AG08395 (cell line): ENCODE data around the gene CEP72.

Source experiments
- DNase-seq: peaks from one replicate; pipeline ENCODE4 v3.0.0; 2012; ENCODE audit warnings: mixed read lengths, low spot score

The CEP72 gene

DNA sequence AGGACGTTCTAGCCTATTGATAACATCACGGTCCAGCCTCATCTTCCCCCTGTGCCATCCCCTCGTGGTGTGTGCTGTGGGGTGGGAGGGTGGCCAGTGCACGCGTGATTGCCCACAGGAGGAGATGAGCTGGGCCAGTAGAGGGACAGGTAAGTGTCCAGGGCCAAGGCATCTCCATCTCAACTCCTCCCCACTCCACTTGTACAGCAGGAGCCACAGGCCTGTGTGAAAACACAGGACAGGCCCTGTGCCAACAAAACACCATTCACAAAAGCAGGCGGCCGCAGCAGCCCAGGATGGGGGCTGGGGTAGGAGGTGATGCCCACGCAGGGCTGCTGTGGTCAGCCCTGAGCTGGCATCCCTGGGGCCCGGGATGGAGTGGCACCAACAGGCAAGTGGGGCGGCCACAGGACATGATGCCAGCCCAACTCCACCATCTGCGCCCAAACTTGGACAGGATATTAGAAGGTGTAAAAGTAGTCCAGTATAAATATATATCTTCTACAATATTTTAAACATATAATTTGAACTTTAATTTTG, 48.4 kb downstream of the CEP72 start:
- DNase-seq, result no peak

DNA sequence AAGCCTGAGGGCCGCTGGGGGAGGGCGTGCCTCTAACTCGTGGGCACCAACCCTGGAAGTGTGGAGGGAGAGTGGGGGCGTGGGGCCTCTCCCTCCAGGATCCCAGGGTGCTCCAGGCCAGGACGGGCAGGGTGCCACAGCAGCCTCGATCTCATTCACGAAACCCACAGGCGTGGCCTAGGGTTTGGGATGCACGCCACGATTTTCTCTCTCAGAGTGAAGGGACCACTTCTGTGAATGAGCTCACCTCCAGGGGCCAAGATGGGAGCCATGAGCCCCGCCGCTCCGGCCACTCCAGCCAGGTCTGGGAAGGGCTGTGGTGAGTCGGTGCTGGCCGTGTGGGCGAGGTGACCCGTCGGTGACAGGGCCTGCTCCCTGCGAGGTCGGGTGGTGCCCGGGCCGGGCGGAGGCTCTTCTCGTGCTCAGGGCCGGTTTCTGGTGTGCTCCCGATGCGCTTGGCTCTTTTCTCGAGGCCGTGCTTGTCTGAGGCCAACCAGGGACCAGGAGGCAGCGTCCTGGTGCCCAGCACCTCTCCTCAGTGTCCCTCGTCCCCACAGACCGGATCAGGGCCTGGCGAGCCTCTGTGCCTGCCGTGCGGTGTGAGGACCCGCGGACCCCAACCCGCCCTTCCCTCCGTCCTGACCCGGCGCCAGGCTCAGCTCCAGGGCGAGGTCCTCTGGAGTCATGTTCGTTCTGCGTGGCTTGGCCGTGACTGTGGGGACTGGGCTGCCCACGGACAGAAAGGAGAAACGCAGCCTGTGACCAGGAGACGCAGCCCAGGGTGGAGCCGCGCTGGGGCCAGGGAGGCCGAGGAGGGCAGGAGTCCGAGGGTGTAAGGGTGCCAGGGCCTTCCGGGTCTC, 50.0 kb downstream of the CEP72 start:
- no peak for DNase-seq

DNA sequence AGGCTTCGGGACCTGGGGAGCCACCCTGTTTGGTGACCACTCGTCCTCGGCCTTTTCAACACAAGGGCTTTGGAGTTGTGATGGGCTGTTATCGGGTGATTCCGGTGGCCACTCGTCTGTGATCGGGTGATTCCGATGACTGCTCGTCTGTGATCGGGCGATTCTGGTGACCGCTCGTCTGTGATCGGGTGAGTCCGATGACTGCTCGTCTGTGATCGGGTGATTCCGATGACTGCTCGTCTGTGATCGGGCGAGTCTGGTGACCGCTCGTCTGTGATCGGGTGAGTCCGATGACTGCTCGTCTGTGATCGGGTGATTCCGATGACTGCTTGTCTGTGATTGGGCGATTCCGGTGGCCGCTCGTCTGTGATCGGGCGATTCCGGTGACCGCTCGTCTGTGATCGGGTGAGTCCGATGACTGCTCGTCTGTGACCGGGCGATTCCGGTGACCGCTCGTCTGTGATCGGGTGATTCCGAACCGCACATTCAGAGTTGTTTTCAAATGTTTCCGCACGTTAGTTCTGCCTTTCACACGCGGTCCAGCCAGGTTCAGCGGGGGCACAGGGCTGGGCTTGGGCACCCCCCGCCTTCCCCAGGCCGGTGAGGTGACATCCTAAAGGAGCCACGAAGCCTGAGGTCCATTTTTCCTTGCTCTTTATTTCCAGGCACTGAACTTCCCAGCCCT, 50.8 kb downstream of the CEP72 start:
- no peak for DNase-seq

DNA sequence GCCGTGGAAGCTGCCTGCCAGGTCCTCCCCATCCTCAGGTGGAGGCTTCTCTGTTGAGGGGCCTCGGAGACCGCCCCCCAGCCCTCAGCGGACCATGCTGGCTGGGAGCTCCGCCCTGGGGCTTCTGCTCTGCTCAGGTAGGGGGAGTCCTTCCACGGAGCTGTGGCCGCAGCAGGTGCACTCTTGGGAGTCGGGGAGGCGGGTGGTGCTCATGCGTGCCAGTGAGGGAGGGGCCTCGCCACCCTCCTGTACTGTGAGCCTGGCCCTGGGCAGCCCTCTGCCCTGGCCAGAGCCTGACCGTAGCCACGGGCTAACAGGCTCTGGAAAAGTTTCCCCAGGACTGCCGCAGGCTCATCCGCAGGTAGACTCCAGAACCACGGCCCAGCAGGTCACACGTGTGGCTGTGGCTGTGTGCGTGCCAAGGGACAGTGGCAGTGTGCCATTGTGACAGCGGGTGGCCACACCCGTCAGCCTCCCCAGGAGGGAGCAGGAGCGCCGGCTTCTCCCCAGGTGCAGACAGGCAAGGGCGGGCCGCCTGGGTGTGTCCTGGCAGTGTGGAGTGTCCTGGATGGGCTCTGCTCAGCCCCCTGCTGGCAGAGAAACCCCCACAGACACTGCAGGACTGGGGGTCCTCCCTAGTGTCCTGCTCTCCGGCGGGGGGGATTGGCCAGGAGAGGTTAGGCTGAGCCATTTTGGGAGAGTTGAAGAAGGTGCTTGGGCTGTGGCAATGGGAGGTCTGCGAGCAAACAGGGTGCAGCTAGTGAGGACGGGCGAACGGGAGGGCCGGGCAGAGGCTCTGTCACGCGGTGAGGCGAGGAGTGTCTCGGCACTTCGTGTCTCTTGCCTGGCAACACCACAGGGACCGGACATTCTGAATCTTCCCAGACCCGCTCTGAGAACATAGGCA, 51.5 kb downstream of the CEP72 start:
- no peak for DNase-seq

DNA sequence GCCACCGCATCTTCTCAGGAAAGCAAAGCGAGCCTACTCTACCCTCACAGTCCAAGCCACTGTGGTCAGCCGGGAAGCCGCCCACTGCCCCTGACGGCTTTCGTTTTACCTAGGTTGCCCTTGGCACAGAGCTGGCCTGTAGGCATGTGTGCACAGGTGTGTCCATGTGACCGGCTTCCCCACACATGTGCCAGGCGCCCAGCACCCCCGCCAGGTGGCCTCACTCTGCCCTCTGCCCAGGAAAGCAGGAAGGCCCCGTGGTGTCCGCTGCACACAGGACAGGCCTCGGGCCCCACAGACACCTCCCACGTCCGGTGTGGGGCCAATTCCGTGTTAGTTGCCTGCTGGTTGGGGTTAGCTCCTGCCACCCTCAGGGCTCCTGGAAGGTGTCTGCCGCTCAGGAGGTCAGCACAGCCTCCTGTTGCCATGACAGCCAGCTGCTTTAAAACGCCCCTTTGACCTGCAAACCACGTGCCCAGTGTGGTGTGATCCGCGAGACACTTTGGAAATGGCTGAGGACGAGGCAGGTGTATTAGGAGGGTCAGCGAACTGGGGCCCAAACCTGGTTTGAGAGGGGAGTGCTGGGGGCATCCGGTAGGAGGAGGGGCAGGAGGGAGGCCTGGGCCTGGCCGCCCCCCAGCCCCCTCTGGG, 52.3 kb downstream of the CEP72 start:
- DNase-seq, result no peak

DNA sequence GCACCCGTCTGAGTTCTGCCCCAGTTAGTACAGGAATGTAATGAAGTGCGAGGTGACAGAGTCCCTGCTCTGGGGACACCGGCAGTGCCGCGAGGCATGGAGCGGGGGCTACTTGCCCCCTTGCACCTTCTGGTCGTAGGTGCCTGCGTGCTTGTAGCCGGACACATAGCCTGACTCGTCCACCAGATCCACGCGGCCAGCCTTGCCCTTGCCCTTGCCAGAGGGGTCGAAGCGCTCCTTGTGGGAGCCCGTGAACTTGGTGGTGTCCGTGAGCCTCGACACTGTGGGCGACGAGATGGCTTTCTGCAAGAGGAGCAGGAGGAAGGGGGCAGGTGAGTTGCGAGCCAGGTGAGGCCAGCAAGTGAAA, 52.8 kb downstream of the CEP72 start:
- DNase-seq, result no peak

DNA sequence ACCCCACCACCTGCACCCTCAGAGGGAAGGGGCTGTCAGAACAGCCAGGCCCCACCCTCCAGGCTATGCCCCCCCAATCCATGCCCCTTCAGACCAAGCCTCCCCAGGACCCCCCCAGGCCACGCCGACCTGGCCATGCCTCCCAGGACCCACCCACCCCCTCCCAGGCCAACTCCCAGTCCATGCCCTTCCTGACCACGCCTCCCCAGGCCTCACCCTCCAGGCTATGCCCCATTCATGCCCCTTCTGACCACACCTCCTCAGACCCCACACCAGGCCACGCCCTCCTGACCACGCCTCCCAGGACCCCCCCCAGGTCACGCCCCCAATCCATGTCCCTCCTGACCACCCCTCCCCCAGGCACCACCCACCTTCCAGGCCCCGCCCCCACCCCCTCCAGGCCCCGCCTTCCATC, 53.4 kb downstream of the CEP72 start:
- DNase-seq, result no peak

DNA sequence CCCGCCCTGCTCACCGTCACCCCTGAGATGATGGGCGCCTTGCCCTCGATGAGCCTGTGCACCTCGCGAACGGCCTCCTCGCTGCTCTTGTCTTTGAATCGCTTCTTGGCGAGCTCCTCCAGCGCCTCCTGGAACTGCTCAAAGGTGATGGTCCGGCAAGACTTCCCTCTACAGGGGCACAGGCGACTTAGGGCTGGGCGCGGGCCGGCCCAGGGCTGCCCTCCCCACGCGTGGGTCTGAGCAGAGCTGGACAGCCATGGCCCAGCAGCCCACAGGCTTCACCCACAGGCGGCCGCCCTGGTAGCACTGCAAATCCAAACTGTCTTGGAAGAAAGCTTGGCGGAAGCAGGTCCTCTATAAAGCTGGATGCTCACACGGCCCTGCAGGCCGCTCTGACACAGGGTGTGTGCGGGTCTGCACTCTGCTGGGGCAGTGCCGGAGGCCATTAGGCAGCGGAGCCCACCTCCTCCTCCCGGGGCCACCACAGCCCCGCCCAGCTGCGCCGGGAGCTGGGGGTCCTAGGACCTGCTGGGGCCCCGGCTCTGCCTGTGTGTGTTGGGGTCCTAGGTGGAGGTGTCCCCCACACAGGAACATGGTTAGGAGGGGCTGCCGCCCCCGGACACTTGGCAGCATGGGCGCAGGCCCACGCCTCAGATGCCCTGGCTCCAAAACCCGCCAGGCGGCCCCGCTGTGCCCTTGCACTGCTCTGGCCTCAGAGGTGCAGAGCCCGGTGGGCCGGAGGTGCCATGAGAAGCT, 54.0 kb downstream of the CEP72 start:
- DNase-seq, result no peak

DNA sequence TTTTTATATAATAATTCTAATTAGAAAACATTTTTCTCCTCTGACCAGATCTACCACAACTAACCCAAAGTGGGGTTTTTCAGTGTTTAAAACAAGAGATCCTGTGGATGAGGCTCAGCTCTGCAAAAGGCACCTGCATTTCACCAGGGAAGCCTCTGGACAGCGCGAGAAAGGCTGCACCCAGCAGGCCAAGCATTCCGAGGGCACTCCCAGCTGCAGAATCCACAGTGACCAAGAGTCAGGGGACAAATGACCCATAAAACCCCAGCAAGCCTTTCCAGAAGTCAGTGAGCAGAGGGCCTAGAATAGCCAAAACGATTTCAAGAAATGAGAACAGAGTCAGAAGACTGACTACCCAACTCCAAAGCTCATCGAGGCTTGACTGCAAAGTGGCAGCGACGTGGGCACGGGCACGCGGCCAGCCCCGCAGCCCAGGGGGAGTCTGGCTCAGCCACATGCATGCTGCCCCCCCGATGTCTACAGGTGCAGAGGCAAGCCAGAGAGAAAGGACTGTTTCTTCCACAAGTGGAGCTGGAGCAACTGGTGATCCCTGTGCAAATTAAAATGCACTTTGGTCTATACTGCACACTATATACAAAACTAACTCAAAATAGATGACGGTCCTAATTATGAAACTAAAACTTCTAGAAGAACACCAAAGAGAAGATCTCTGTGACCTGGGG, 54.8 kb downstream of the CEP72 start:
- no peak for DNase-seq

DNA sequence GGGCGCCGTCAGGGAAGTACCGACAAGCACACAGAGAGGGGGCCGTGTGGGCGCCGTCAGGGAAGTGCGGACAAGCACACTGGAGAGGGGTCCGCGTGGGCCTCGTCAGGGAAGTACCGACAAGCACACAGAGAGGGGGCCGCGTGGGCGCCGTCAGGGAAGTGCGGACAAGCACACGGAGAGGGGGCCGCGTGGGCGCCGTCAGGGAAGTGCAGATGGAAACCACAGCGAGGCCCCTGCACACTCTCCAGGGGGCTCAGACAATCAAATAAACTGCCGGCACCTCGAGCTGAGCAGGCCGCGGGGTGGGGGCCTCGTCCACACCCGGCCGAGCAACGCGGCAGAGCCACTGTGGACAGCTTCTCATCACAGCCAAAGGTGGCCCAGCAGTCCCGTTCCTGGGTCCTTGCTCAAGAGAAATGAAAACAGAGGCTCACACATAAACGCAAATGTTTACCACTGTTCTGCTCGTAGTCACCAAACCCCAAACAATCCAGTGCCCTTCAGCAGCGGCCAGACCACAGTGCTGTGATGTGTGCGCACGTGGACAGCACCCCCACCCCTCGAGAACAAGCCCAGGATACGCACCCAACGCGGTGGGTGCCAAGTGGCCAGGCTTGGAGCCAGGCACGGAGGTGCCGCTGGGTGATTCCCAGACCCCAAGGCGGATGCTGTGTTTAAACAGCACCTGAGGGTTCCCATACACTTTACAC, 56.3 kb downstream of the CEP72 start:
- DNase-seq, result no peak

DNA sequence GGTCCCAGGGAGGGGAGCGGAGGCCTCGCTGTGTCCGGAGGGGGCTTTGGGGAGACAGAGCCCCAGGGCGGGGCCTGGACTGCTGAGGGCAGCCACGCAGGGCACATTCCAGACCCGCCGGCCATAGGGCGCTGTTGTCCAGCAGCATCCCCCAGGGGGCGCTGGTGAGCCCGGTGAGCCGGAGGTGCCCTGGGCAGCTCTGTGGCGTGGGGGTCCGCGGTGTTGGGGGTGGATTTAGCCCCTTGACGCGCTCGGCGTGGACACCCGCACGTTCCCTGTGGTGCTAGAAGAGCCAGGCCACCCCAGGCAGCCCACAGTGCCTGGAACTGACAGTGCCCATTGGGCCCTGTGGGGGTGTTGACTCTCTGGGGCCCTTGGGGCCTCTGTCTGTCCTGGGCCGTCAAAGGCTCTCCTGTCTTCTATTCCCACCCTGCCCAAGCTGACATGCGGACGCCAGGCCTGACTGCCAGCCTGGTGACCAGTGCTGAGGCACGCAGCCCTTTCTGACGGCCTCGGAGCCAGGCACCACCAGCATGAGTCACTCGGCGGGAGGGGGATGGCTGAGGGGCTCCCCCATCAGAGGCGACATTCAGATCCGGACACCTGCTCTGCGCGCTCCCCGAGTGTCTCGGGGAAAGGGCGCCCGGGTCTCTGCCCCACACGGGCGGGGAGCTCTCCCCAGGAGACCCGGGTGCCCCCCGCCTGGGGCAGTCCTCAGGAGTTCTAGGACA, 57.1 kb downstream of the CEP72 start:
- peak; percentile 38 for DNase-seq

DNA sequence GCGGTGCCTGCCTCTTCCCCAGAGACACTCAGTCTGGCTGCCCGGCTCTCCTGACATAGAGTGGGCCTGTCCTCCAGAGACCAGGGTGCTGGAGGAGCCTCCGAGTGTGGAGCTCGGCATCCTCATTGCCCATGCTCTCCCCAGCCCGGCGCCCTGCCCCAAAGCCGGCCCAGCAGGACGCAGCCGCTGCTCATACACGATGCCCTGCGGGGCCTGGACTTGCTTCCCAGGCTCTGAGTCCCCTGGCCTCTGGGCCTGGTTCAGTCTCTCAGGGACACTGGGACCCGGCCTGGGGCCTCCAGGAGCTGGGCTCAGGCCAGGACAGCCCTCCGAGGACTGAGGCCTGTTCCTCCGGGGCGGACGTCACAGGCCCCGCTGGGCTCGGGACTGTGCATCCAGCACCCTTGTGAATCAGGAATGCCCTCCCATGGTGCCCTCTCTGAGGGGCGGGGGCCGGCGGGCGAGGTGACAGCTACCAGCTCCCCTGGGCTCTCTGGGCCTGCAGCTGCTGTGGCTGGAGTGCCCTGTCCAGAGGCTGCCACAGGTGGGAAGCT, 57.8 kb downstream of the CEP72 start:
- DNase-seq, result no peak

DNA sequence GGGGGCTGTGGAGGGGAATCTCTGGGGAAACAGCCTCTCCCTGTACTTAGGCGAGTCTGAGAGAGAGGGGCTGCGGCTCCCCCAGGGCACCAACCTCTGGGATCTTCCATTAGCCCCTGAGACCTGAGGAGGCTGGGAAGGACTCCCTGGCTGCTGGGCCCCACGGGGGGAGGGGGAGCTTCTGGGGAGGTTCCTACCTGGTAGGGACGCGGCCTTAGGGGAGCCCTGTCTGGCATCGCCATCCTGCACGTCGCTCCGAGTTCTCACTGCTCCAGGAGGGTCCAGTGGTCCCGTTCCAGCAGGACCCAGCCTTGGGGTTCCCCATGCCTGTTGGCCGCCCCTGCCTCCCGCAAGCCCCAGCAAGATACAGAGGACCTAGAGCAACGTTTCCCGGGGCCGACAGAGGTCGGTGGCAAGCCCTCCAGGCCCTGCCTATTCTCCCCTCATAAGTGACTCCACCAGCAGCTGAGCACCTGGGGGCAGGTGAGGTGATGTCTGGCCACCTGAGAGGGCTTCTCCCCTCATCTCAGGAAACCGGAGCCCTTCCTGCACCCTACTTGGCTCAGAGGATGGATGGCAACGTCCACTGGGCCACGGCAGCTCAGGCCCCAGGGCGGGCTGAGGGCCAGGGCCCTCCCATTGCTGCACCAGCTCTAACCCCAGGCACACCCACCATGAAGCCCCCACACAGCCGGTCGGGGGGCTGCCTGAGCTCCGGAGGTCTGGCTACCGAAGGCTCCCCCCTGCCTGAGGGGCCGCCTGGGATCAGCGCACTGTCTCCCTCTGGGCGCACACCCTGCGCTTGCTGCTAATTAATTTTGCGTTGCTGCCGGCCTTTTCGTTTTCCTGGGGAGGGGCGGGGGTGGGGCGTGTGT, 58.5 kb downstream of the CEP72 start:
- no peak for DNase-seq

DNA sequence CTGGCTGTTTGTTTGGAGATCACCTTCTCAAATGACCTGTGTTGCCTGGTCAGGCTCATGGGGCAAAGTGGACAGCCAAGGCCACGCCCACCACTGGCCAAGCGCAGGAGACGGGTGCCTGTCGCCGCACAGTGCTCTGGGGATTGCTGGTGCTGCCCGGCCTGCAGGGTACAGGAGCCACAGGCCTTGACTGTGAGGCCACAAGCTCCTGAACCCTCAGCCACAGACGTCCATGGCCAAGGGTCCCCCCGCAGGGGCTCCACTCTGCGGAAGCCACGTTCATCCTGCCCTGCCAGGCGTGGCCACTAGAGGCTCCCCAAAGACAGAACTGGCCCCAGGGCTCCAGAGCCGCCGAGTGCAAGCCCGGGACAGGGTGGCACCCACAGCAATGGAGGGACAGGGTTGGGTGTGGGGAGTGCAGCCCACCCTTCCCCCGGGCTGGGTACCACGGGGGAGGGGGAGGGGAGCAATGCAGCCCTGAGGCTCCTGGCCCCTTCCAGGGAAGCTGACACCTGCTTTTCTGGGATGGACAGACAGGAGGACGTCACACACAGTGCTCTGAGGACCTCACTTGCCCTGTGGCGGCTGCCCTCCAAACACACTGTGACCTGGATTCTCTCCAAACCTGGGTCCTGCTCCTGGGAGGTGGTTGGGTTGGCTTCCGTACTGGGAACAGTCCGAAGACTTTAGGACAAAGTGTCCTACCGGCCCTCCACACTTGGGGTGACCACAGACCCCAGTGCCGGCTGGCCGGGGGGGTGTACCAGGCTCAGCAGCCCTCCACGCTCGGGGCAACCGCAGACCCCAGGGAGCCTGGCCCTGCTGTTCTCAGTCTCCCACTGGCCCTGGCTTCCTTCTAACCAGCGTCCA, 59.6 kb downstream of the CEP72 start:
- DNase-seq, result peak; percentile 77

DNA sequence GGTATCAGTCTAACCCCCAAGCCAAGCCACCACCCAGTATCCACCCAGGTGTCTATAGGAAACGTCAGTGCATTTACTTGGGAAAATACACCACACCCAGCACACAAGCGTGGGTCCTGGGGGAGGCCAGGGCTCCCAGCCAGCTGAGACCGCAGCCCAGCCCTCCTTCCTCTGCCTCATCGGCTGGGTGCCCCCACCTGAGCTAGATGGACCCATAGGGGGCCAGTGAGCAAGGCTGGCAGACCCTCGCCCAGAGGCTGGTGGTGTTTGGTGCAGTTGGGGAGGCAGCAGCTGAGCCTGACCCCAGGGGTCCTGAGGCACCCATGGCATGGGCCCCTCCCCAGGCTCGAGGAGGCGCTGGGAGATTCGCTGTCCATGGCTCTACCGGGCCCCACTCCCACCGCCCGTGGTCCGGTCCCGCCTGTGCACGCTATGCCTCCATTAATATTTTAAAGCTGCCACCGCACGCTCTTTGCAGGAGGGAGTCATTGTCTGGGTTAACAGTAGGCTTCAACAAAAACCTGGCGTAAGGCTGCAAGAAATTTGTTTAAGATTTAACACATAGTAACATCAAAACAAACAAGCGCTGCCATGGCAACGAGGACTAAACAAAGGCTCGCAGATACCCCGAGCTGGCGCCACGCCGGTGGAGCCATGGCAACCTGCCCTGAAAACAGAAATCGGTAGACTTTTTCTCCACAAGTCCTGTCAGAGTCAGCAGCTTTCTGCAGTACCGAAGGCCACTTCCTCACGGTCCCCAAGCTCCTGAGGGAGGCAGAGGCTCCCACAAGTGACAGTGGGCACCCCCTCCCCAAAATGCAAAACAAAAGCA, 60.4 kb downstream of the CEP72 start:
- peak; percentile 66 for DNase-seq
